Ectodermal cell (in vitro differentiated cells): Measurements from ENCODE around the gene RBFOX1.

Experiments used
- H3K27ac ChIP-seq: 2 replicates; pipeline ENCODE4 v1.7.0; 2013; ENCODE audit warnings: mild to moderate bottlenecking, low read depth, low read length; ENCODE audit not compliant: insufficient read depth, poor library complexity, severe bottlenecking
- H3K27me3 ChIP-seq: 2 replicates; pipeline ENCODE4 v1.7.0; 2013; ENCODE audit warnings: mild to moderate bottlenecking, low read length; ENCODE audit not compliant: insufficient read depth, control insufficient read depth, poor library complexity, severe bottlenecking
- H3K36me3 ChIP-seq: one replicate; pipeline ENCODE4 v1.7.0; 2013; ENCODE audit warnings: low read length; ENCODE audit not compliant: control insufficient read depth, insufficient read depth
- H3K4me1 ChIP-seq: one replicate; pipeline ENCODE4 v1.7.0; 2013; ENCODE audit warnings: low read length; ENCODE audit not compliant: control insufficient read depth, insufficient read depth
- H3K4me3 ChIP-seq: 2 replicates; pipeline ENCODE4 v1.7.0; 2013; ENCODE audit warnings: low read depth, low read length, control low read depth; ENCODE audit not compliant: insufficient read depth
- H3K9me3 ChIP-seq: 2 replicates; pipeline ENCODE4 v1.7.0; 2013; ENCODE audit warnings: mild to moderate bottlenecking, low read length, moderate library complexity; ENCODE audit not compliant: control insufficient read depth
- WGBS, 2 experiments: methylation state at CpG; one replicate each; pipeline ENCODE4 v1.1.7; 2013; ENCODE audit warnings: missing lambda C conversion rate in 2 of 2; 5-methylcytosine and 5-hydroxymethylcytosine counted together

Gene RBFOX1

DNA sequence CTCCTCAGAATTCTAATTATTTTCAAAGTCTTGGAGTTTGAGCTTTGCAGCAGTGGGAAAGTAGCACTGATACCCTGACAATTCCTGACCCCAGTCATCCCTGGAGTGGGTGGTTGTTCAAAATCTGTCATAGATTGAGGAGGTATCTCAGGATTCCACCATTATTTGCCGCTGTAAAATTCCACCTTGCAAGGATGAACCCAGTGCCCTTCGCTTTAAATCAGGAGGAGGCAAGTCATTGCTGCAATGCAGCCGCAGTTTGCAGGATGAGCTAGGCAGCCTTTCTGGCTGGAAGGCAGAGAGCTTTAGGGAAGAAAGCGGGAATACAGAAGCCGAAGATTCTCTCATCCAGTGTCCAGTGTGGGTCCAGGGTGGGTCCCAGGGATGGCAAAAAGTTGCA is 296.9 kb downstream of the RBFOX1 start:
- H3K9me3 ChIP-seq, result no peaks in the 10 kb centered on the region
- no peaks in the 10 kb centered on the region for H3K36me3 ChIP-seq
- no peak overlapping the region for H3K27ac ChIP-seq
- H3K27me3 ChIP-seq, result no peaks in the 10 kb centered on the region
- H3K4me3 ChIP-seq, result no peak overlapping the region
- 94 to 98% methylated on average over 5 of the region's 5 CpGs for WGBS, 2 experiments
- no peaks in the 10 kb centered on the region for H3K4me1 ChIP-seq

- H3K27me3 ChIP-seq, result no peaks in the 10 kb centered on the region
- no peak overlapping the region for H3K27ac ChIP-seq
- 86 to 94% methylated on average over 2 to 3 of the region's 4 CpGs for WGBS, 2 experiments
- H3K9me3 ChIP-seq, result no peaks in the 10 kb centered on the region
- H3K4me3 ChIP-seq, result no peak overlapping the region
- no peaks in the 10 kb centered on the region for H3K4me1 ChIP-seq
- H3K36me3 ChIP-seq, result no peaks in the 10 kb centered on the region
These were observed 304.8 kb downstream of the RBFOX1 start for GRCh38 chr16:7637446-7637845.

- WGBS, 2 experiments, result 94 to 97% methylated on average over 5 of the region's 5 CpGs
- Histone ChIP-seq H3K9me3 (no peaks in the 10 kb centered on the region), H3K36me3 (no peaks in the 10 kb centered on the region), H3K27me3 (no peaks in the 10 kb centered on the region), H3K4me3 (no peak overlapping the region), H3K4me1 (no peaks in the 10 kb centered on the region), H3K27ac (no peak overlapping the region)
These were observed 305.7 kb downstream of the RBFOX1 start for GRCh38 chr16:7638306-7638705.

GRCh38 chr16:7640334-7640733 is 307.7 kb downstream of the RBFOX1 start:
- Histone ChIP-seq H3K4me1 (no peaks in the 10 kb centered on the region), H3K9me3 (no peaks in the 10 kb centered on the region), H3K4me3 (no peak overlapping the region), H3K27me3 (no peaks in the 10 kb centered on the region), H3K27ac (no peak overlapping the region), H3K36me3 (no peaks in the 10 kb centered on the region)
- 87 to 92% methylated on average over 3 of the region's 3 CpGs for WGBS, 2 experiments

- Histone ChIP-seq H3K27me3 (no peaks in the 10 kb centered on the region), H3K4me1 (no peaks in the 10 kb centered on the region), H3K27ac (no peak overlapping the region), H3K36me3 (no peaks in the 10 kb centered on the region), H3K9me3 (no peaks in the 10 kb centered on the region), H3K4me3 (no peak overlapping the region)
- WGBS, 2 experiments, result 95% methylated on average over 6 of the region's 6 CpGs
These were observed 311.5 kb downstream of the RBFOX1 start for GRCh38 chr16:7644176-7644575.

- WGBS, 2 experiments, result 91 to 92% methylated on average over 5 of the region's 5 CpGs
- Histone ChIP-seq H3K9me3 (no peaks in the 10 kb centered on the region), H3K36me3 (no peaks in the 10 kb centered on the region), H3K27me3 (no peaks in the 10 kb centered on the region), H3K4me3 (no peak overlapping the region), H3K4me1 (no peaks in the 10 kb centered on the region), H3K27ac (no peak overlapping the region)
These were observed 312.2 kb downstream of the RBFOX1 start for GRCh38 chr16:7644811-7645210.

DNA sequence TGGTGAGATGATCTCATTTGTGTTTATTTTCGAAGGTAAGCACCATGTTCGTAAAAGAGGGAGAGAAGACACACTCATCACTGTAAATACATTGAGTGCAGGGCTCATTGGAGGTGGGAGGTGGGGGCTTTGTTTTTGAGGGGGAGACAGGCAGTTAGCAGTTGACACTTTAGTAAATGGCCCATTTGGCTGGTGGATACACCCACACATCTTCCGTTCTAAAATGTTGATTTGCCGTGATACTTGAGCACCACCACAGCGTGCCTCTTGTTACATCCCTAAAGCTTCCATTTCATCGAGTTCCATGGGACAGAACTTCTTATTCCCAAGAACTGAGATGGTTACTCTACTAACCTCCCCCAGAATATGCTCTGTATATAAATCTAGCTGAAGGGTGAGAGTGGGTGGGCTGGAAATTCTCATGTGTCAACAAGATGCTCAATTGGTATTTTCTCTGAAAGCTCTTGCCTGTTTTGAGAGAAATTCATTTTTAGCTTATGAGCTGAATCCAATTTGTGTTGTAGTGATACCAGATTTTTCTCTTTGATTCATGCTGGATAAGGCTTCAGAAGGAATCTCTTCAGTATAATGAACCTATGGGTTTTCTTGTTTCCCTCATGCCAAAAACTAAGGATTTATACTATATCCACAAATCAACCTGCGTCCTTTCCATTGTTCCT is 314.3 kb downstream of the RBFOX1 start:
- H3K27me3 ChIP-seq, result no peaks in the 10 kb centered on the region
- no peaks in the 10 kb centered on the region for H3K4me1 ChIP-seq
- 94 to 95% methylated on average over 7 of the region's 7 CpGs for WGBS, 2 experiments
- H3K36me3 ChIP-seq, result no peaks in the 10 kb centered on the region
- no peak overlapping the region for H3K27ac ChIP-seq
- no peak overlapping the region for H3K4me3 ChIP-seq
- no peaks in the 10 kb centered on the region for H3K9me3 ChIP-seq

DNA sequence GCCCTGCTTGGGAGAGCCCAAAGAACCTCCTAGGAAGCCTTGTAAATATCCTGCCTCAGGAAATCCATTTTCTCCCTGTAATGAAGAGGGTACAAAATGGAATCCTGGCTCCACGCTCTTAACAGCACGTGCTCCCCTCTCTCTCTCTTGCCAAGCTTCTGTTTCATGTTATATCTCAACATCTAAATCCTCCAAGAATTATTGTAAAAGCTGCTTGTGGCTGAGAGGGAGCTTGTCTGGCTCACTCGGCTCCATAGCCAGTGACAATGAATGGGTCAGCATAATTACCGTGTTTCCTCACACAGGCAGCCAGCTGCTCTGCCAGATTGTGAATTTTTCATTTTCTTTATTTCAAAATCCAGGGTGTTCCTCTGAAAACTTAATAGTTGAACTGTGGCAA is 317.8 kb downstream of the RBFOX1 start:
- no peaks in the 10 kb centered on the region for H3K4me1 ChIP-seq
- 81 to 92% methylated on average over 4 of the region's 4 CpGs for WGBS, 2 experiments
- no peak overlapping the region for H3K27ac ChIP-seq
- no peaks in the 10 kb centered on the region for H3K9me3 ChIP-seq
- H3K4me3 ChIP-seq, result no peak overlapping the region
- H3K36me3 ChIP-seq, result no peaks in the 10 kb centered on the region
- H3K27me3 ChIP-seq, result no peaks in the 10 kb centered on the region

DNA sequence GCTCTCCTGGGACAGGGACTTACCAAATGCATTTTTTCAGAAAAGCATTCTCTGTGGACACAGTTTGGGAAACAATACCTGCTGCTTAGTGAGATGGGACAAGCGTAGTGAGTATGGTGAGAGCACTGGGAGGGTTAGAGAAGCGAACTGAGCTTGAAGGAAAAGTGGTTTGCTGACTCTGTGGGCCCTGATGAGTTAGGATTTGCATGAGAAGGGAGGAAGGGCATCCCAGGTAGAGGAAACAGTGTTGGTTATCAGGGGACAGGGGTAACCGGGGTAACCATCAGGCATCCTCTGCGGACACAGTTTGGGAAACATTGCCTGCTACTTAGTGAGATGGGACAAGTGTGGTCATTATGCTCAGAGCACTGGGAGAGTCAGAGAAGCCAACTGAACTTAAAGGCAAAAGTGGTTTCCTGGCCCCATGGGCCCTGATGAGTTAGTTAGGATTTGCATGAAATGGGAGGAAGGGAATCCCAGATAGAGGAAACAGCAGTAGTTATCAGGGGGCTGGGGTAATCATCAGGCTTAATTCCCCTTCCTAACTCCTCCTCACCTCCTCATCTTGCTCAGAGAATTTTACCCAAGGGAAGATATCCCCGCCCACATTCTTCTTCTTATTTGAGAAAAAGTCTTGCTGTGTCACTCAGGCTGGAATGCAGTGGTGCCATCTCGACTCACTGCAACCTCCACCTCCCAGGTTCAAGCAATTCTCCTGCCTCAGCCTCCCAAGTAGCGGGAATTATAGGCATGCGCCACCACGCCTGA is 319.3 kb downstream of the RBFOX1 start:
- H3K4me1 ChIP-seq, result no peaks in the 10 kb centered on the region
- no peak overlapping the region for H3K4me3 ChIP-seq
- no peaks in the 10 kb centered on the region for H3K9me3 ChIP-seq
- WGBS, 2 experiments, result 83 to 87% methylated on average over 9 of the region's 9 CpGs
- H3K36me3 ChIP-seq, result no peaks in the 10 kb centered on the region
- H3K27me3 ChIP-seq, result no peaks in the 10 kb centered on the region
- H3K27ac ChIP-seq, result no peak overlapping the region

- H3K27ac ChIP-seq, result no peak overlapping the region
- no peaks in the 10 kb centered on the region for H3K9me3 ChIP-seq
- H3K36me3 ChIP-seq, result no peaks in the 10 kb centered on the region
- H3K4me3 ChIP-seq, result no peak overlapping the region
- WGBS, 2 experiments, result 95 to 96% methylated on average over 32 of the region's 32 CpGs
- H3K27me3 ChIP-seq, result no peaks in the 10 kb centered on the region
- H3K4me1 ChIP-seq, result no peaks in the 10 kb centered on the region
These were observed 321.3 kb downstream of the RBFOX1 start for GRCh38 chr16:7653746-7654461.
